ENCODE measurements around the gene MYH13. TPM values are rescaled to one million over a fixed set of nuclear protein-coding genes. Genes with fewer than 3 reads are reported as not detected.
A peak's percentile ranks its signal among the peaks of the same experiment; 100 is the strongest.

MYH13 gene
- total and polyA plus RNA-seq, 10 of the 15 experiments (the other 5 are each of a cell fraction or from before 2014, with no cell fraction given) = 0.01 to 0.04 (median 0.03) TPM; not detected in 4

- H3K36me3 ChIP-seq (ENCODE audit: control insufficient read depth in 2 of 2, insufficient read depth in 2 of 2, low read length in 1 of 2) = no peaks in the 10 kb centered on the region
- H3K4me2 ChIP-seq (ENCODE audit: control insufficient read depth, insufficient read depth) = no peak overlapping the region
- 0% methylated on average over 4 of the region's 4 CpGs for WGBS (ENCODE audit: insufficient coverage, insufficient replicate concordance, low lambda C conversion rate, missing lambda C conversion rate)
- no peak for DNase-seq (ENCODE audit: low read depth, low spot score)
- H3K27ac ChIP-seq (ENCODE audit: control insufficient read depth, insufficient read depth) = no peak overlapping the region
- TF ChIP-seq STAT1 (conservative IDR thresholded peaks at IDR 0.05) = no peak
- TF ChIP-seq FOXK2 (IDR thresholded peaks at IDR 0.05) = no peak
- no peak for TF ChIP-seq NFYB (IDR thresholded peaks at IDR 0.05; ENCODE audit: insufficient read depth, low read depth, low read length)
- no peak for TF ChIP-seq ESRRA (IDR thresholded peaks at IDR 0.05; ENCODE audit: low read length)
- TF ChIP-seq EP300 (IDR thresholded peaks at IDR 0.05; ENCODE audit: borderline replicate concordance in 1 of 2, control insufficient read depth in 1 of 2, low read depth in 2 of 2, low read length in 2 of 2) = no peak
- no peak for TF ChIP-seq NFIC (IDR thresholded peaks at IDR 0.05; ENCODE audit: low read depth, low read length)
- TF ChIP-seq SMC3 (IDR thresholded peaks at IDR 0.05; ENCODE audit: borderline replicate concordance, low read length) = peak; percentile 57
- TF ChIP-seq NFYA (IDR thresholded peaks at IDR 0.05; ENCODE audit: borderline replicate concordance, low read depth, low read length) = no peak
- peak; percentile 53 to 67 (median 56) for TF ChIP-seq CTCF (IDR thresholded peaks at IDR 0.05 in 2 of 3, conservative IDR thresholded peaks at IDR 0.05 in 1 of 3; ENCODE audit: control insufficient read depth in 2 of 3, extremely low read depth in 1 of 3, insufficient read depth in 1 of 3, low read depth in 3 of 3, low read length in 3 of 3)
- TF ChIP-seq IRF5 (IDR thresholded peaks at IDR 0.05; ENCODE audit: borderline replicate concordance) = no peak
- no peak for TF ChIP-seq MTA2 (IDR thresholded peaks at IDR 0.05; ENCODE audit: low read depth)
- TF ChIP-seq USF2 (IDR thresholded peaks at IDR 0.05; ENCODE audit: borderline replicate concordance, low read depth, low read length) = no peak
- TF ChIP-seq SUPT20H (IDR thresholded peaks at IDR 0.05; ENCODE audit: borderline replicate concordance, control insufficient read depth, low read depth, low read length) = no peak
- intact Hi-C loops (cut with micrococcal nuclease; ENCODE audit: unreplicated experiment) (loop anchor here (2.0 kb wide), 1 partner anchor 63 kb away; no protein-coding TSS in a partner anchor), in situ Hi-C loops (cut with MboI) (no loop called here)
- POLR2A ChIA-PET = no interaction called here
- no peaks in the 10 kb centered on the region for H3K4me1 ChIP-seq (ENCODE audit: control insufficient read depth, insufficient read depth, low read length)
- no peaks in the 10 kb centered on the region for H3K9me3 ChIP-seq (replicated peaks; ENCODE audit: control insufficient read depth, insufficient read depth, low read length)
- no peak overlapping the region for H2AFZ ChIP-seq (ENCODE audit: control insufficient read depth, low read depth, low read length)
- CTCF ChIA-PET = interaction anchor here (0.5 to 1.7 kb wide), 4 partner anchors 10 to 145 kb away, joined by 3 to 5 read pairs (median 4); no protein-coding TSS in a partner anchor
- no peak overlapping the region for H3K4me3 ChIP-seq
- peak; percentile 87 for ATAC-seq
- BruUV-seq (replicated peaks) = no TSS peak
- no peaks in the 10 kb centered on the region for H3K27me3 ChIP-seq (replicated peaks in 1 of 2; ENCODE audit: control insufficient read depth in 2 of 2, insufficient read depth in 2 of 2, low read length in 1 of 2)
- no peaks in the 10 kb centered on the region for H4K20me1 ChIP-seq (ENCODE audit: control insufficient read depth, insufficient read depth)
- RAD21 ChIA-PET (ENCODE audit: unreplicated experiment) = no interaction called here
- no peak for FAIRE-seq
- no peak overlapping the region for H3K9ac ChIP-seq (ENCODE audit: control insufficient read depth, insufficient read depth, low read length)
- H3K79me2 ChIP-seq (ENCODE audit: control insufficient read depth, insufficient read depth, low read length) = no peaks in the 10 kb centered on the region
- SMC1A ChIA-PET (ENCODE audit: uncharacterized antibody, unreplicated experiment) = no interaction called here
Measured at GRCh38 chr17:10357768-10358167, 15.0 kb downstream of the MYH13 start.

Measured in GM12878 (cell line).